NB4 (cell line): ENCODE data around the gene RECK.

ENCODE experiments used
- DNase-seq: peaks from one replicate; pipeline ENCODE4 v3.0.0; 2010; ENCODE audit warnings: low read depth
- H3K4me3 ChIP-seq: one replicate; pipeline ENCODE4 v1.5.1; 2011; ENCODE audit warnings: mild to moderate bottlenecking, low read depth, low read length, moderate library complexity
- MYC ChIP-seq: IDR thresholded peaks from 2 replicates; pipeline ENCODE4 v1.6.1; 2011; ENCODE audit warnings: low read depth, low read length
- POLR2A ChIP-seq: IDR thresholded peaks from 2 replicates; pipeline ENCODE4 v1.6.1; 2011; ENCODE audit warnings: mild to moderate bottlenecking; ENCODE audit not compliant: insufficient read length; ENCODE audit errors: extremely low read depth
- TF ChIP-seq, protein P1 (sequence below): IDR thresholded peaks from one replicate; pipeline ENCODE4 v1.5.1; 2012; ENCODE audit warnings: low read depth, low read length
- TF ChIP-seq, protein P2 (sequence below): IDR thresholded peaks from 2 replicates; pipeline ENCODE4 v1.6.1; 2011; ENCODE audit warnings: low read depth, low read length

The RECK gene

DNA sequence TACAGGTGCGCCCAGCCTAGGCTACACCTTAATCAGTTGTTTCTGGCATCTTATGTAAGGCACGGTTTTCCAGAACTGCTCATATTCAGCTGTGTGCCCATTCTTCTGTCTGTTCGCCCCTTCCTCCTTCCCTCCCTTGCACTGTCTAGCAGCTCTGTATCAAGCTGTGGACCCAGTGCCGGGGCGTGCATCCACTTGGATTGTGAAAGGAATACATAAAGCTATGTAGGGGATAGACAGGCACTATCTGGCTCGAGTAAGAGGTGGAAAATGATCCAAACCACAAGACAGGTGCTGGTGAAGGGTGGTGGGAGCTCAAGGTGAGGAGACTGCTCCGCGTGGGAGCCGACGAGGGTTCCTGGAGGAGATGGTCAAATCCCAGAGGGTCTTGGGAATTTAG, 101.8 kb downstream of the RECK start:
- no peak for DNase-seq
- no peak for TF ChIP-seq POLR2A
- TF ChIP-seq, protein P1, sequence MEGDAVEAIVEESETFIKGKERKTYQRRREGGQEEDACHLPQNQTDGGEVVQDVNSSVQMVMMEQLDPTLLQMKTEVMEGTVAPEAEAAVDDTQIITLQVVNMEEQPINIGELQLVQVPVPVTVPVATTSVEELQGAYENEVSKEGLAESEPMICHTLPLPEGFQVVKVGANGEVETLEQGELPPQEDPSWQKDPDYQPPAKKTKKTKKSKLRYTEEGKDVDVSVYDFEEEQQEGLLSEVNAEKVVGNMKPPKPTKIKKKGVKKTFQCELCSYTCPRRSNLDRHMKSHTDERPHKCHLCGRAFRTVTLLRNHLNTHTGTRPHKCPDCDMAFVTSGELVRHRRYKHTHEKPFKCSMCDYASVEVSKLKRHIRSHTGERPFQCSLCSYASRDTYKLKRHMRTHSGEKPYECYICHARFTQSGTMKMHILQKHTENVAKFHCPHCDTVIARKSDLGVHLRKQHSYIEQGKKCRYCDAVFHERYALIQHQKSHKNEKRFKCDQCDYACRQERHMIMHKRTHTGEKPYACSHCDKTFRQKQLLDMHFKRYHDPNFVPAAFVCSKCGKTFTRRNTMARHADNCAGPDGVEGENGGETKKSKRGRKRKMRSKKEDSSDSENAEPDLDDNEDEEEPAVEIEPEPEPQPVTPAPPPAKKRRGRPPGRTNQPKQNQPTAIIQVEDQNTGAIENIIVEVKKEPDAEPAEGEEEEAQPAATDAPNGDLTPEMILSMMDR, result no peak
- no peak for TF ChIP-seq MYC
- TF ChIP-seq, protein P2, sequence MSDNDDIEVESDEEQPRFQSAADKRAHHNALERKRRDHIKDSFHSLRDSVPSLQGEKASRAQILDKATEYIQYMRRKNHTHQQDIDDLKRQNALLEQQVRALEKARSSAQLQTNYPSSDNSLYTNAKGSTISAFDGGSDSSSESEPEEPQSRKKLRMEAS, result no peak
- H3K4me3 ChIP-seq, result no peak overlapping the region

DNA sequence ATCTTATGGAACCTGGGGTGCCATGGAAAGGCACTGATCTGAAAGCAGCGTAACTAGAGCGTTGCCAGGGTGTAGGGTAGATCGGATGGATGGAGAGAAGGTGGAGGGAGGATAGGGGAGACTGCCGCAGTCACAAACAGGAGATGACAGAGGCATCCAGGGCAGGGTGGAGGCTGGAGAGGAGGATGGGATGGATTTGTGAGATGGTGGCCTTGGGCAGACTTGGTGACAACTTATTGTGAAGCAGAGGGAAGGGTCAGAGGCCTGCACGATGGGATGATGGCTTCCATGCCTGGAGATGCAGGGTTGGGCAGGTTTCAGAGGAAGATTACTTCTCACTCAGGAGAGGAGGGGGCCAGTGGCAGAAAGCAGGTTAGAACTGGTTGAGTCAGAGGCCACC, 102.2 kb downstream of the RECK start:
- no peak for DNase-seq
- TF ChIP-seq, protein P2, result no peak
- TF ChIP-seq, protein P1, result no peak
- TF ChIP-seq MYC (no peak), POLR2A (no peak)
- H3K4me3 ChIP-seq, result no peak overlapping the region

DNA sequence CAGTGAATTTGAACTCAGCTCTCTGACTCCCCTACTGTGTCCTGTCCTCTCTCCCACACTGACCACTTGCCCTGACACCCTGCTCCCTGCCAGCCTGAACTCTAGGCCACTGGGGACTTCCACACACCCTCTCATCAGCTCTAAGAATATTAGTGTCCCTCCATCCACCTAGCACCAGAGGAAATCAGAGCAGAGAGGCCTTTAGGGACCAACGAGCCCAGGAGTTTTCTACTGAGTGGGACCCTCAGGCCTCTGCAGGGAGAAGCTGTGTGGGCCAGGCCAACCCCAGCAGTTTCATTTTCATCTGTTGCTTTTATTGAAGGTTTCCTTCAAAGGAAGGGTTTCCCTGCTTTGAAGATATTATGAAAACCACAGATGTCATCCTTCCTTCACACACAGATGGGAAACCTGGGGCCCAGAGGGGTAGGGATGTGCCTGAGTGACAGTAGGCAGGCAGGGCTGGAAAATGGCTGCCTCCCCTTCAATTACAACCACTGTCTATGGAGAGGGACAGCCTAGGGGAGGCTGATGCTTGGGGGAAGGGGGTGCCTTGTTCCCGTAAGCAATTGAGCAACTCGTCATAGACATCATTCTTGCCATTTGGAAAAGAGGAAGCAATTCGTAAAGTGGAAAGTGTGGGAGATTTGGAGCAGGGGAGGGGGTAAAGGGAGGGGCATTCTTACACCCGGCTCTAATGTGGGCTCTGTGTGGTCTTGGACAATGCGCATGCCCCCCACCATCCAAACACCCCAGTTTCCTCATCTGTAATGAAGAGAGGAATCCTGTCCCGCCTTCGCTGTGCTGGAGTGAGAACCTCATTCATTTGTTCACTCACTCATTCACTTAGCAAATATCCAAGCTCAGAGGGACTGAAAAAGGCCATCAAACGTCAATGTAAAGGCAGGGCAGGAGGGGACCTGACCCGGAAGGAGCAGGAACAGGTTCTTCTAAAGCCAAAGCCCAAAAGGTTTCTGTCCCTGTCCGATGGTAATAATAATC, 103.7 kb downstream of the RECK start:
- no peak overlapping the region for H3K4me3 ChIP-seq
- no peak for TF ChIP-seq MYC
- no peak for TF ChIP-seq POLR2A
- TF ChIP-seq, protein P1, result no peak
- TF ChIP-seq, protein P2, result no peak
- DNase-seq, result peak; percentile 75

DNA sequence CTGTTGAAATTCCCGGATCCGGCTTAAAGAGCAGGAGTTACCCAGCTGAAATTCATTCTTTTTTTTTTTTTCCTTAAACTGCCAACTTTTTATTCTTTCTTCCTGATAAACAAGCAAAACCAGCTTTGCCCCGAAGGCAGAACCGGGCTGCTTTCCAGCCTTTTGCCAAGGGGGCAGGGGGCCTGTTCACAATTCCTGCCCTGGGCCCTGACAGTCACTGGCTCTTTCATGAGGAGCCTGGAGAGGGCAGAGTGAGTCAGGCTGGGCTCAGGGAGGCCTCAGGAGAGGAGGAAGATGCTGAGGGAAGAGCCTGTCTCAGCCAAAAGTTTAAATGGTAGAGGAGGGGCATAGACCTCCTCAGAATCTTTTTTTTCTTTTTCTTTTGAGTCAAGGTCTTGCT, 104.6 kb downstream of the RECK start:
- no peak for DNase-seq
- H3K4me3 ChIP-seq, result no peak overlapping the region
- TF ChIP-seq, protein P1, result no peak
- no peak for TF ChIP-seq POLR2A
- no peak for TF ChIP-seq MYC

DNA sequence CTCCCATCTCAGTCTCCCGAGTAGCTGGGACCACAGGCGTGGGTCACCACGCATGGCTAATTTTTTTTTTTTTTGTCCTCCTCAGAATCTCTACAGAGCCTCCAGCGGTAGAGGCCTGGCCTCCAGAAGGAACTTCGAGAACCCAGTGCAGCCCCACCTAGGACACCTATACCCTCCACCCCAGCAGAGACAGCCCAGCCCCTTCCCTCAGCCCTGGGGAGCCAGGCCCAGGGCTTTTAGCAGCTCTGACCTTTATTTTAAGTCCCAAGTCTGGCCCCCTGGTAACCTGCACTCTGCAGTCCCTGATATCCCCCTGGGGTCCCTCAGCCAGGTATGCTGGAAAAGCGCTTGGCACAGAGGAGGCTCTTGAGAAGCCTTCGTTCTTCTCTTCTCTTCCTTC, 105.0 kb downstream of the RECK start:
- TF ChIP-seq POLR2A (no peak), MYC (no peak)
- TF ChIP-seq, protein P2, result no peak
- TF ChIP-seq, protein P1, result no peak
- DNase-seq, result no peak
- no peak overlapping the region for H3K4me3 ChIP-seq
